ENCODE measurements around the gene HSD3B7.

DNA sequence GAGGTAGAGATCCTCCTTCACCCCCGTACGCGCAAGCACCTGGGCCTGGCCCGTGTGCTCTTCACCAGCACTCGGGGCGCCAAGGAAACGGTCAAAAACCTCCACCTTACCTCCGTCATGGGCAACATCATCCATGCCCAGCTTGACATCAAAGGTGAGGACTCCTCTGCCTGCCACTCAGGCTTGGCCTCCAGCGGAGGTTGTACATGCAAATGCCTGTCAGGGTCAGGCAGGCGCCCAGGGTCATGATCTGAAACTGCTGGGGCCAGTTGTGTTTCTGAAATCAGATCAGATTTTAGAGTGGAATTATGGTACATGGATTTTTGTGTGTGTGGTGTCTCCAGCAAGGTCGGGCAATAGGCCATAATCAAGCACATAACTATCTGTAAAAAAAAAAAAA, 23.6 kb upstream of the HSD3B7 start:
- TF ChIP-seq EZH2 (IDR thresholded peaks at IDR 0.05; ENCODE audit: borderline replicate concordance, insufficient read depth, low read depth, low read length, poor library complexity, severe bottlenecking), result no peak
- TF ChIP-seq, protein P1, sequence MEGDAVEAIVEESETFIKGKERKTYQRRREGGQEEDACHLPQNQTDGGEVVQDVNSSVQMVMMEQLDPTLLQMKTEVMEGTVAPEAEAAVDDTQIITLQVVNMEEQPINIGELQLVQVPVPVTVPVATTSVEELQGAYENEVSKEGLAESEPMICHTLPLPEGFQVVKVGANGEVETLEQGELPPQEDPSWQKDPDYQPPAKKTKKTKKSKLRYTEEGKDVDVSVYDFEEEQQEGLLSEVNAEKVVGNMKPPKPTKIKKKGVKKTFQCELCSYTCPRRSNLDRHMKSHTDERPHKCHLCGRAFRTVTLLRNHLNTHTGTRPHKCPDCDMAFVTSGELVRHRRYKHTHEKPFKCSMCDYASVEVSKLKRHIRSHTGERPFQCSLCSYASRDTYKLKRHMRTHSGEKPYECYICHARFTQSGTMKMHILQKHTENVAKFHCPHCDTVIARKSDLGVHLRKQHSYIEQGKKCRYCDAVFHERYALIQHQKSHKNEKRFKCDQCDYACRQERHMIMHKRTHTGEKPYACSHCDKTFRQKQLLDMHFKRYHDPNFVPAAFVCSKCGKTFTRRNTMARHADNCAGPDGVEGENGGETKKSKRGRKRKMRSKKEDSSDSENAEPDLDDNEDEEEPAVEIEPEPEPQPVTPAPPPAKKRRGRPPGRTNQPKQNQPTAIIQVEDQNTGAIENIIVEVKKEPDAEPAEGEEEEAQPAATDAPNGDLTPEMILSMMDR (IDR thresholded peaks at IDR 0.05), result no peak
